Gastroesophageal sphincter (tissue), 3 donors: Measurements from ENCODE around the gene FYCO1.

Source experiments
- CTCF ChIP-seq, 4 experiments: fragments of 200-600 bp in 2 of 4; fragments of 450-650 bp in 2 of 4; sonication (generic) in 1 of 4; IDR thresholded peaks; one replicate each; pipeline ENCODE4 v1.5.1; 2017 to 2019; ENCODE audit warnings: antibody characterized with exemption in 4 of 4, mild to moderate bottlenecking in 2 of 4, moderate library complexity in 2 of 4
- EP300 ChIP-seq: sonication (generic); formaldehyde crosslinking; IDR thresholded peaks from one replicate; pipeline ENCODE4 v1.6.1; 2017; ENCODE audit warnings: antibody characterized with exemption, mild to moderate bottlenecking
- POLR2A ChIP-seq, 2 donors: fragments of 450-650 bp; IDR thresholded peaks; one replicate each; pipeline ENCODE4 v1.6.1; 2017; ENCODE audit warnings: antibody characterized with exemption in 2 of 2, mild to moderate bottlenecking in 2 of 2, moderate library complexity in 1 of 2
- POLR2AphosphoS5 ChIP-seq: sonication (generic); formaldehyde crosslinking; IDR thresholded peaks from one replicate; pipeline ENCODE4 v1.6.1; 2017; ENCODE audit warnings: antibody characterized with exemption

GRCh38 chr3:45975686-45976085 lies 19.9 kb downstream of the FYCO1 start:
- TF ChIP-seq CTCF (IDR thresholded peaks at IDR 0.05) (no peak), POLR2AphosphoS5 (no peak), POLR2A (IDR thresholded peaks at IDR 0.05) (no peak), EP300 (no peak)
